GM18907 (cell line): Measurements from ENCODE around the gene EIF2S2.
"Not testable (repeated sequence)": the region's sequence is repeated elsewhere in the genome, so short reads cannot be mapped to it uniquely, and the experiment has no call there.

Source experiments
- ATAC-seq: cut with Tn5 transposase; IDR thresholded peaks from one replicate; pipeline ENCODE4 v1.9.1; 2021; ENCODE audit warnings: mild to moderate bottlenecking, moderate library complexity; ENCODE audit not compliant: unreplicated experiment

The EIF2S2 gene

GRCh38 chr20:34111702-34112599 is at the start of gene EIF2S2:
TSS of gene EIF2S2 (minus strand) at chr20:34112243. CDS start at chr20:34112110, 133 bp downstream.
- ATAC-seq: peak; percentile 92

GRCh38 chr20:34157697-34158096 is 45.7 kb upstream of the EIF2S2 start:
- ATAC-seq: not testable (repeated sequence)

- no peak for ATAC-seq
Observed at GRCh38 chr20:34155836-34156235, 43.8 kb upstream of the EIF2S2 start.

GRCh38 chr20:34153169-34153568 is 41.1 kb upstream of the EIF2S2 start:
- not testable (repeated sequence) for ATAC-seq

GRCh38 chr20:34152073-34152472 is 40.0 kb upstream of the EIF2S2 start:
- ATAC-seq: not testable (repeated sequence)

- no peak for ATAC-seq
Observed at GRCh38 chr20:34150306-34151000, 38.4 kb upstream of the EIF2S2 start.

- ATAC-seq: no peak
Observed at GRCh38 chr20:34145280-34145819, 33.3 kb upstream of the EIF2S2 start.

- ATAC-seq: no peak
Observed at GRCh38 chr20:34143951-34144350, 31.9 kb upstream of the EIF2S2 start.

- no peak for ATAC-seq
Observed at GRCh38 chr20:34142121-34142520, 30.1 kb upstream of the EIF2S2 start.

- no peak for ATAC-seq
Observed at GRCh38 chr20:34141293-34141692, 29.2 kb upstream of the EIF2S2 start.

- not testable (repeated sequence) for ATAC-seq
Observed at GRCh38 chr20:34135525-34136275, 23.7 kb upstream of the EIF2S2 start.

GRCh38 chr20:34133365-34133860 is 21.4 kb upstream of the EIF2S2 start:
- ATAC-seq: not testable (repeated sequence)

- not testable (repeated sequence) for ATAC-seq
Observed at GRCh38 chr20:34132943-34133342, 20.9 kb upstream of the EIF2S2 start.

- ATAC-seq: not testable (repeated sequence)
Observed at GRCh38 chr20:34132491-34132890, 20.4 kb upstream of the EIF2S2 start.

GRCh38 chr20:34131491-34131890 is 19.4 kb upstream of the EIF2S2 start:
- no peak for ATAC-seq

- ATAC-seq: no peak
Observed at GRCh38 chr20:34129518-34130162, 17.6 kb upstream of the EIF2S2 start.

GRCh38 chr20:34127792-34128191 is 15.7 kb upstream of the EIF2S2 start:
- ATAC-seq: no peak

- ATAC-seq: no peak
Observed at GRCh38 chr20:34124469-34125249, 12.6 kb upstream of the EIF2S2 start.

- ATAC-seq: no peak
Observed at GRCh38 chr20:34123309-34123708, 11.3 kb upstream of the EIF2S2 start.
